HEK293 (cell line): ENCODE measurements around the gene ARMC2.

Source experiments
- CTCF ChIA-PET: fragments of 350-600 bp; formaldehyde crosslinking; extraction: SDS; loops from one replicate; lab custom pipeline; 2021; ENCODE audit warnings: antibody characterized with exemption; lab: Yijun Ruan, JAX
- POLR2A ChIA-PET: fragments of 300-600 bp; formaldehyde crosslinking; extraction: SDS; loops from one replicate; lab custom pipeline; 2020; ENCODE audit warnings: antibody characterized with exemption, inconsistent platforms; lab: Yijun Ruan, JAX
- H3K27ac ChIP-seq: fragments of 200-500 bp; sonication (Bioruptor generic); 2 replicates; pipeline ENCODE4 v1.5.1; 2014; ENCODE audit warnings: low read depth, low read length, control low read depth, inconsistent platforms; ENCODE audit errors: extremely low read depth
- H3K36me3 ChIP-seq, 2 experiments: fragments of 200-500 bp in 1 of 2; sonication (Bioruptor generic) in 1 of 2; 1 replicate in 1 of 2; 2 replicates in 1 of 2; pipeline ENCODE4 v1.5.1; 2014 to 2017; ENCODE audit warnings: inconsistent platforms in 2 of 2, low read length in 2 of 2; ENCODE audit not compliant: control insufficient read depth in 2 of 2, insufficient read depth in 1 of 2
- H3K4me1 ChIP-seq: fragments of 200-500 bp; sonication (Bioruptor generic); 2 replicates; pipeline ENCODE4 v1.5.1; 2014; ENCODE audit warnings: mild to moderate bottlenecking, low read length, inconsistent platforms; ENCODE audit not compliant: control insufficient read depth, insufficient read depth
- H3K4me3 ChIP-seq: 2 replicates; pipeline ENCODE4 v1.5.1; 2011; ENCODE audit warnings: low read depth, mild to moderate bottlenecking, control low read depth, low read length, moderate library complexity
- H3K9me3 ChIP-seq: fragments of 200-500 bp; sonication (Bioruptor generic); 2 replicates; pipeline ENCODE4 v1.5.1; 2014; ENCODE audit warnings: low read depth, low read length, inconsistent platforms; ENCODE audit not compliant: control insufficient read depth, insufficient read depth
- BCL11A ChIP-seq: fragments of 450-650 bp; formaldehyde crosslinking; IDR thresholded peaks from 2 replicates; pipeline ENCODE4 v1.5.1; 2016; ENCODE audit warnings: low read depth, missing biosample characterization, missing genetic modification characterization
- EGR2 ChIP-seq: fragments of 450-650 bp; formaldehyde crosslinking; IDR thresholded peaks from 2 replicates; pipeline ENCODE4 v1.5.1; 2016; ENCODE audit warnings: low read depth, missing biosample characterization, missing genetic modification characterization
- FEZF1 ChIP-seq: fragments of 450-650 bp; formaldehyde crosslinking; IDR thresholded peaks from 2 replicates; pipeline ENCODE4 v1.5.1; 2016; ENCODE audit warnings: missing biosample characterization, missing genetic modification characterization
- GLIS2 ChIP-seq: fragments of 450-650 bp; formaldehyde crosslinking; IDR thresholded peaks from 2 replicates; pipeline ENCODE4 v1.5.1; 2016; ENCODE audit warnings: missing biosample characterization, missing genetic modification characterization
- HOXC10 ChIP-seq: sonication (generic); formaldehyde crosslinking; IDR thresholded peaks from 2 replicates; pipeline ENCODE4 v1.8.1; 2023; ENCODE audit warnings: mild to moderate bottlenecking, missing genetic modification reagents
- KLF9 ChIP-seq: fragments of 450-650 bp; formaldehyde crosslinking; IDR thresholded peaks from 2 replicates; pipeline ENCODE4 v1.5.1; 2016; ENCODE audit warnings: missing biosample characterization, missing genetic modification characterization, low read depth
- MZF1 ChIP-seq: fragments of 450-650 bp; formaldehyde crosslinking; IDR thresholded peaks from 2 replicates; pipeline ENCODE4 v1.5.1; 2017; ENCODE audit warnings: missing biosample characterization, missing genetic modification characterization, borderline replicate concordance
- PRDM1 ChIP-seq: fragments of 450-650 bp; formaldehyde crosslinking; IDR thresholded peaks from 2 replicates; pipeline ENCODE4; 2016; ENCODE audit warnings: missing biosample characterization, missing genetic modification characterization
- SP3 ChIP-seq: fragments of 450-650 bp; formaldehyde crosslinking; IDR thresholded peaks from 2 replicates; pipeline ENCODE4 v1.5.1; 2016; ENCODE audit warnings: missing biosample characterization, missing genetic modification characterization
- WT1 ChIP-seq: fragments of 450-650 bp; formaldehyde crosslinking; IDR thresholded peaks from 2 replicates; pipeline ENCODE4 v1.5.1; 2016; ENCODE audit warnings: missing biosample characterization, missing genetic modification characterization
- ZBTB8A ChIP-seq: fragments of 450-650 bp; formaldehyde crosslinking; IDR thresholded peaks from 2 replicates; pipeline ENCODE4 v1.5.1; 2016; ENCODE audit warnings: missing biosample characterization, missing genetic modification characterization
- ZEB2 ChIP-seq: fragments of 450-650 bp; formaldehyde crosslinking; IDR thresholded peaks from 2 replicates; pipeline ENCODE4 v1.5.1; 2016; ENCODE audit warnings: missing biosample characterization, missing genetic modification characterization
- ZFHX2 ChIP-seq: fragments of 450-650 bp; formaldehyde crosslinking; conservative IDR thresholded peaks from 2 replicates; pipeline ENCODE4 v1.5.1; 2016; ENCODE audit warnings: missing biosample characterization, missing genetic modification characterization
- ZNF121 ChIP-seq: fragments of 450-650 bp; formaldehyde crosslinking; IDR thresholded peaks from 2 replicates; pipeline ENCODE4 v1.5.1; 2016; ENCODE audit warnings: missing biosample characterization, missing genetic modification characterization
- ZNF184 ChIP-seq: fragments of 450-650 bp; IDR thresholded peaks from 2 replicates; pipeline ENCODE4 v1.5.1; 2018; ENCODE audit warnings: missing biosample characterization, mild to moderate bottlenecking, missing genetic modification characterization
- ZNF2 ChIP-seq: fragments of 450-650 bp; formaldehyde crosslinking; IDR thresholded peaks from 2 replicates; pipeline ENCODE4 v1.5.1; 2016; ENCODE audit warnings: missing biosample characterization, missing genetic modification characterization
- ZNF350 ChIP-seq: fragments of 450-650 bp; formaldehyde crosslinking; IDR thresholded peaks from 2 replicates; pipeline ENCODE4 v1.5.0; 2017; ENCODE audit warnings: missing biosample characterization, mild to moderate bottlenecking, missing genetic modification characterization
- ZNF501 ChIP-seq: fragments of 450-650 bp; formaldehyde crosslinking; IDR thresholded peaks from 2 replicates; pipeline ENCODE4 v1.5.1; 2016; ENCODE audit warnings: missing biosample characterization, missing genetic modification characterization
- ZNF514 ChIP-seq: fragments of 450-650 bp; formaldehyde crosslinking; IDR thresholded peaks from 2 replicates; pipeline ENCODE4 v1.5.1; 2016; ENCODE audit warnings: missing biosample characterization, missing genetic modification characterization
- ZNF530 ChIP-seq: fragments of 450-650 bp; formaldehyde crosslinking; IDR thresholded peaks from 2 replicates; pipeline ENCODE4 v1.5.1; 2016; ENCODE audit warnings: low read depth, missing biosample characterization, missing genetic modification characterization
- ZNF596 ChIP-seq: fragments of 450-650 bp; IDR thresholded peaks from 2 replicates; pipeline ENCODE4 v1.5.0; 2018; ENCODE audit warnings: missing biosample characterization, mild to moderate bottlenecking, missing genetic modification characterization, moderate library complexity
- ZNF660 ChIP-seq: fragments of 450-650 bp; IDR thresholded peaks from 2 replicates; pipeline ENCODE4 v1.5.1; 2018; ENCODE audit warnings: missing biosample characterization, mild to moderate bottlenecking, missing genetic modification characterization
- ZNF76 ChIP-seq: fragments of 450-650 bp; formaldehyde crosslinking; IDR thresholded peaks from 2 replicates; pipeline ENCODE4; 2016; ENCODE audit warnings: low read depth, missing biosample characterization, missing genetic modification characterization, borderline replicate concordance
- ZNF785 ChIP-seq: fragments of 450-650 bp; formaldehyde crosslinking; IDR thresholded peaks from 2 replicates; pipeline ENCODE4 v1.5.1; 2016; ENCODE audit warnings: missing biosample characterization, missing genetic modification characterization
- ZNF792 ChIP-seq: fragments of 450-650 bp; formaldehyde crosslinking; IDR thresholded peaks from 2 replicates; pipeline ENCODE4 v1.5.1; 2016; ENCODE audit warnings: missing biosample characterization, missing genetic modification characterization
- ZSCAN30 ChIP-seq: fragments of 450-650 bp; IDR thresholded peaks from 2 replicates; pipeline ENCODE4 v1.5.1; 2018; ENCODE audit warnings: missing biosample characterization, mild to moderate bottlenecking, missing genetic modification characterization, moderate library complexity
- ZXDB ChIP-seq: fragments of 450-650 bp; formaldehyde crosslinking; IDR thresholded peaks from 2 replicates; pipeline ENCODE4 v1.5.1; 2016; ENCODE audit warnings: missing biosample characterization, missing genetic modification characterization
- TF ChIP-seq, protein P1 (sequence below): fragments of 450-650 bp; formaldehyde crosslinking; IDR thresholded peaks from 2 replicates; pipeline ENCODE4 v1.5.1; 2016; ENCODE audit warnings: missing biosample characterization, missing genetic modification characterization
- TF ChIP-seq, protein P2 (sequence below): fragments of 450-650 bp; formaldehyde crosslinking; IDR thresholded peaks from 2 replicates; pipeline ENCODE4 v1.5.1; 2017; ENCODE audit warnings: missing biosample characterization, missing genetic modification characterization
- TF ChIP-seq, protein P3 (sequence below): fragments of 450-650 bp; formaldehyde crosslinking; IDR thresholded peaks from 2 replicates; pipeline ENCODE4 v1.5.1; 2016; ENCODE audit warnings: missing biosample characterization, missing genetic modification characterization
- TF ChIP-seq, protein P4 (sequence below): fragments of 450-650 bp; formaldehyde crosslinking; IDR thresholded peaks from 2 replicates; pipeline ENCODE4 v1.5.1; 2016; ENCODE audit warnings: missing biosample characterization, missing genetic modification characterization
- TF ChIP-seq, protein P5 (sequence below): fragments of 450-650 bp; formaldehyde crosslinking; optimal IDR thresholded peaks from 2 replicates; pipeline ENCODE3; 2016; ENCODE audit warnings: missing biosample characterization, mild to moderate bottlenecking, missing genetic modification characterization

ARMC2 gene

DNA sequence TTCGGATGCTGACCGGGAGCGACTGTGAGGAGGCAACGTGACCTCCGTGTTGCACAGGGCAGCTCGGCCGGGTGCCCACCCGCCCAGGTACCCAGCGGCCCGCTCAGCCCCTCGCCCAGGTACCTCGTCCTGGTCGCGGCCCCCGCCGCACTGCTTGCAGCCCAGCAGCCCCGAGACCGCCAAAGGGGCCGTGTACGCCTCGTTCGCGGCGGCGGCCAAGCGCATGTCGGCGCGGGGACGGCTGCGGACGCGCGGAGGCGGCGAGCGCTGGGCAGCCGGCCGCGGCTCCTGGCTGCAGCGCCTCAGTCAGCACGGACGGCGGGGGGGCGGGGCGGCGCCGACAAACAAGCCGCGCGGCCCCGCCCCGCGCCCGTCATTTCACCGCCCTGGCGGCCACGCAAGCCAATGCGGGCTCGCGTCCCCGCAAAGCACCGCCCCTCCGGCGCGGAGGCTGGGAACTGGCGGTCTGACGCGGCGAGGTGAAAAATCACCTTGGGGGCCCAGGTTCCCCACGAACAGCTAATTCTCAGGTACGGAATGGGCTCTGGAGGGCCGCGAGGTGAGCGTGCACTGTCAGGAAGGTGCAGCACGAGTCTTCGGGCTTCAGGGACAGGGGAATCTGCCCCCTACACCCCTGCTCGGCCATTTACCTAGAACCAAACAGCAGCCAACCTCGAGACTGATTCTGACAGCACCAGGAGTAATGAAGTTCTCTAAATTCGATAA lies 161.2 kb downstream of the ARMC2 start:
- H3K4me3 ChIP-seq: peak overlapping the region; percentile 97
- H3K9me3 ChIP-seq: no peaks in the 10 kb centered on the region
- ChIA-PET POLR2A (interaction anchor here (0.7 to 4.4 kb wide), 13 partner anchors 10 to 451 kb away, joined by 3 to 27 read pairs (median 3); partner anchors contain the start of genes CEP57L1, FOXO3 and SESN1), CTCF (interaction anchor here (0.6 to 1.9 kb wide), 11 partner anchors 19 to 457 kb away, joined by 3 to 10 read pairs (median 4); no protein-coding TSS in a partner anchor)
- no peaks in the 10 kb centered on the region for H3K36me3 ChIP-seq
- H3K4me1 ChIP-seq: peaks cover 26% of the 10 kb centered on the region
- peak overlapping the region; percentile 97 for H3K27ac ChIP-seq
- peak; percentile 49; the same call in 1 of the 2 replicates for TF ChIP-seq SP3 (tag by site-specific recombination)
- no peak for TF ChIP-seq ZNF785 (tag by site-specific recombination)
- TF ChIP-seq ZBTB8A (tag by site-specific recombination): peak; percentile 77
- peak; percentile 65 for TF ChIP-seq FEZF1 (tag by site-specific recombination)
- TF ChIP-seq, protein P1, sequence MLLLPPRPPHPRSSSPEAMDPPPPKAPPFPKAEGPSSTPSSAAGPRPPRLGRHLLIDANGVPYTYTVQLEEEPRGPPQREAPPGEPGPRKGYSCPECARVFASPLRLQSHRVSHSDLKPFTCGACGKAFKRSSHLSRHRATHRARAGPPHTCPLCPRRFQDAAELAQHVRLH (tag by site-specific recombination): 0 out of 2 replicates have a peak, but pooled peaks have one; percentile 1
- TF ChIP-seq MZF1 (tag by site-specific recombination): no peak
- TF ChIP-seq PRDM1: peak; percentile 28; the same call in 1 of the 2 replicates
- no peak for TF ChIP-seq EGR2
- peak; percentile 41; the same call in 1 of the 2 replicates for TF ChIP-seq ZNF596
- TF ChIP-seq ZNF76: peak; percentile 35; the same call in 1 of the 2 replicates
- TF ChIP-seq WT1 (tag by site-specific recombination): no peak
- peak; percentile 22; the same call in 1 of the 2 replicates for TF ChIP-seq ZNF184
- peak; percentile 58; the same call in 1 of the 2 replicates for TF ChIP-seq ZFHX2
- TF ChIP-seq BCL11A: 0 out of 2 replicates have a peak, but pooled peaks have one; percentile 19
- TF ChIP-seq ZNF501 (tag by site-specific recombination): no peak
- TF ChIP-seq, protein P2, sequence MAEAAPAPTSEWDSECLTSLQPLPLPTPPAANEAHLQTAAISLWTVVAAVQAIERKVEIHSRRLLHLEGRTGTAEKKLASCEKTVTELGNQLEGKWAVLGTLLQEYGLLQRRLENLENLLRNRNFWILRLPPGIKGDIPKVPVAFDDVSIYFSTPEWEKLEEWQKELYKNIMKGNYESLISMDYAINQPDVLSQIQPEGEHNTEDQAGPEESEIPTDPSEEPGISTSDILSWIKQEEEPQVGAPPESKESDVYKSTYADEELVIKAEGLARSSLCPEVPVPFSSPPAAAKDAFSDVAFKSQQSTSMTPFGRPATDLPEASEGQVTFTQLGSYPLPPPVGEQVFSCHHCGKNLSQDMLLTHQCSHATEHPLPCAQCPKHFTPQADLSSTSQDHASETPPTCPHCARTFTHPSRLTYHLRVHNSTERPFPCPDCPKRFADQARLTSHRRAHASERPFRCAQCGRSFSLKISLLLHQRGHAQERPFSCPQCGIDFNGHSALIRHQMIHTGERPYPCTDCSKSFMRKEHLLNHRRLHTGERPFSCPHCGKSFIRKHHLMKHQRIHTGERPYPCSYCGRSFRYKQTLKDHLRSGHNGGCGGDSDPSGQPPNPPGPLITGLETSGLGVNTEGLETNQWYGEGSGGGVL (tag by site-specific recombination): no peak
- no peak for TF ChIP-seq KLF9 (tag by site-specific recombination)
- TF ChIP-seq ZEB2: peak; percentile 37; the same call in 1 of the 2 replicates
- TF ChIP-seq ZNF2 (tag by site-specific recombination): peak; percentile 1; the same call in 1 of the 2 replicates
- TF ChIP-seq, protein P3, sequence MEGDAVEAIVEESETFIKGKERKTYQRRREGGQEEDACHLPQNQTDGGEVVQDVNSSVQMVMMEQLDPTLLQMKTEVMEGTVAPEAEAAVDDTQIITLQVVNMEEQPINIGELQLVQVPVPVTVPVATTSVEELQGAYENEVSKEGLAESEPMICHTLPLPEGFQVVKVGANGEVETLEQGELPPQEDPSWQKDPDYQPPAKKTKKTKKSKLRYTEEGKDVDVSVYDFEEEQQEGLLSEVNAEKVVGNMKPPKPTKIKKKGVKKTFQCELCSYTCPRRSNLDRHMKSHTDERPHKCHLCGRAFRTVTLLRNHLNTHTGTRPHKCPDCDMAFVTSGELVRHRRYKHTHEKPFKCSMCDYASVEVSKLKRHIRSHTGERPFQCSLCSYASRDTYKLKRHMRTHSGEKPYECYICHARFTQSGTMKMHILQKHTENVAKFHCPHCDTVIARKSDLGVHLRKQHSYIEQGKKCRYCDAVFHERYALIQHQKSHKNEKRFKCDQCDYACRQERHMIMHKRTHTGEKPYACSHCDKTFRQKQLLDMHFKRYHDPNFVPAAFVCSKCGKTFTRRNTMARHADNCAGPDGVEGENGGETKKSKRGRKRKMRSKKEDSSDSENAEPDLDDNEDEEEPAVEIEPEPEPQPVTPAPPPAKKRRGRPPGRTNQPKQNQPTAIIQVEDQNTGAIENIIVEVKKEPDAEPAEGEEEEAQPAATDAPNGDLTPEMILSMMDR (tag by site-specific recombination): peak; percentile 4; the same call in 1 of the 2 replicates
- no peak for TF ChIP-seq ZNF514 (tag by site-specific recombination)
- TF ChIP-seq ZNF121: no peak
- TF ChIP-seq GLIS2 (tag by site-specific recombination): peak; percentile 62
- peak; percentile 43; the same call in 1 of the 2 replicates for TF ChIP-seq ZXDB (tag by site-specific recombination)
- no peak for TF ChIP-seq ZNF350 (tag by site-specific recombination)
- TF ChIP-seq, protein P4, sequence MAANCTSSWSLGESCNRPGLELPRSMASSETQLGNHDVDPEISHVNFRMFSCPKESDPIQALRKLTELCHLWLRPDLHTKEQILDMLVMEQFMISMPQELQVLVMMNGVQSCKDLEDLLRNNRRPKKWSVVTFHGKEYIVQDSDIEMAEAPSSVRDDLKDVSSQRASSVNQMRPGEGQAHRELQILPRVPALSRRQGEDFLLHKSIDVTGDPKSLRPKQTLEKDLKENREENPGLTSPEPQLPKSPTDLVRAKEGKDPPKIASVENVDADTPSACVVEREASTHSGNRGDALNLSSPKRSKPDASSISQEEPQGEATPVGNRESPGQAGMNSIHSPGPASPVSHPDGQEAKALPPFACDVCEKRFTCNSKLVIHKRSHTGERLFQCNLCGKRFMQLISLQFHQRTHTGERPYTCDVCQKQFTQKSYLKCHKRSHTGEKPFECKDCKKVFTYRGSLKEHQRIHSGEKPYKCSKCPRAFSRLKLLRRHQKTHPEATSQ (tag by site-specific recombination): no peak
- 0 out of 2 replicates have a peak, but pooled peaks have one; percentile 8 for TF ChIP-seq ZNF792 (tag by site-specific recombination)
- TF ChIP-seq, protein P5, sequence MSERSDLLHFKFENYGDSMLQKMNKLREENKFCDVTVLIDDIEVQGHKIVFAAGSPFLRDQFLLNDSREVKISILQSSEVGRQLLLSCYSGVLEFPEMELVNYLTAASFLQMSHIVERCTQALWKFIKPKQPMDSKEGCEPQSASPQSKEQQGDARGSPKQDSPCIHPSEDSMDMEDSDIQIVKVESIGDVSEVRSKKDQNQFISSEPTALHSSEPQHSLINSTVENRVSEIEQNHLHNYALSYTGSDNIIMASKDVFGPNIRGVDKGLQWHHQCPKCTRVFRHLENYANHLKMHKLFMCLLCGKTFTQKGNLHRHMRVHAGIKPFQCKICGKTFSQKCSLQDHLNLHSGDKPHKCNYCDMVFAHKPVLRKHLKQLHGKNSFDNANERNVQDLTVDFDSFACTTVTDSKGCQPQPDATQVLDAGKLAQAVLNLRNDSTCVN (tag by site-specific recombination): peak; percentile 91
- peak; percentile 79; the same call in 1 of the 2 replicates for TF ChIP-seq ZSCAN30 (tag by site-specific recombination)
- 0 out of 2 replicates have a peak, but pooled peaks have one; percentile 40 for TF ChIP-seq ZNF660 (tag by site-specific recombination)
- no peak for TF ChIP-seq ZNF530 (tag by site-specific recombination)
- TF ChIP-seq HOXC10 (CRISPR knock-in tag): peak; percentile 95
